Measurements from ENCODE around the gene MRPL38. TPM values are rescaled to one million over a fixed set of nuclear protein-coding genes. Genes with fewer than 3 reads are reported as not detected.

Gene MRPL38
- total RNA-seq, 1 experiment from 2014 or later: 127 TPM

- Histone ChIP-seq H3K9me3 (ENCODE audit: insufficient read depth, low read depth) (no peaks in the 10 kb centered on the region), H2AFZ (no peak overlapping the region), H3K79me2 (ENCODE audit: low read depth) (no peaks in the 10 kb centered on the region), H3K4me1 (replicated peaks; ENCODE audit: insufficient read depth) (no peaks in the 10 kb centered on the region), H3K36me3 (ENCODE audit: low read depth) (no peaks in the 10 kb centered on the region), H3K27me3 (ENCODE audit: insufficient read depth, low read depth) (no peaks in the 10 kb centered on the region), H3K9me2 (ENCODE audit: insufficient read depth) (no peaks in the 10 kb centered on the region), H3K27ac (no peak overlapping the region), H3K4me2 (no peak overlapping the region), H4K20me1 (ENCODE audit: insufficient read depth) (no peaks in the 10 kb centered on the region), H3F3A (ENCODE audit: insufficient read depth, low read depth) (peaks cover 17% of the 10 kb centered on the region), H3K4me3 (no peak overlapping the region)
- CTCF ChIA-PET: interaction anchor here (0.5 kb wide), 1 partner anchor 389 kb away, joined by 5 read pairs; no protein-coding TSS in a partner anchor
- BruUV-seq (replicated peaks): no TSS peak
- intact Hi-C loops (cut with micrococcal nuclease; ENCODE audit: unreplicated experiment): no loop called here
- TF ChIP-seq CTCF (conservative IDR thresholded peaks at IDR 0.05) (no peak), EZH2 (IDR thresholded peaks at IDR 0.05; ENCODE audit: low read depth) (no peak)
- POLR2A ChIA-PET (ENCODE audit: unreplicated experiment): no interaction called here
- no peak for DNase-seq
Observed at GRCh38 chr17:75910699-75911098, 6.0 kb upstream of the MRPL38 start.

- ChIA-PET POLR2A (ENCODE audit: unreplicated experiment) (interaction anchor here (0.6 to 0.7 kb wide), 2 partner anchors 29 to 235 kb away, joined by 3 read pairs; no protein-coding TSS in a partner anchor), CTCF (no interaction called here)
- H3K36me3 ChIP-seq (ENCODE audit: low read depth): no peaks in the 10 kb centered on the region
- no peaks in the 10 kb centered on the region for H3K9me2 ChIP-seq (ENCODE audit: insufficient read depth)
- H3K4me1 ChIP-seq (replicated peaks; ENCODE audit: insufficient read depth): no peaks in the 10 kb centered on the region
- DNase-seq: no peak
- no peaks in the 10 kb centered on the region for H4K20me1 ChIP-seq (ENCODE audit: insufficient read depth)
- no TSS peak for BruUV-seq (replicated peaks)
- H3K79me2 ChIP-seq (ENCODE audit: low read depth): no peaks in the 10 kb centered on the region
- H3K4me3 ChIP-seq: no peak overlapping the region
- TF ChIP-seq CTCF (conservative IDR thresholded peaks at IDR 0.05) (no peak), EZH2 (IDR thresholded peaks at IDR 0.05; ENCODE audit: low read depth) (no peak)
- H3K27me3 ChIP-seq (ENCODE audit: insufficient read depth, low read depth): no peaks in the 10 kb centered on the region
- H2AFZ ChIP-seq: no peak overlapping the region
- intact Hi-C loops (cut with micrococcal nuclease; ENCODE audit: unreplicated experiment): loop anchor here (5.0 to 10.0 kb wide), 4 partner anchors 195 to 392 kb away; partner anchors contain the start of gene EXOC7
- H3K4me2 ChIP-seq: no peak overlapping the region
- no peak overlapping the region for H3K27ac ChIP-seq
- H3F3A ChIP-seq (ENCODE audit: insufficient read depth, low read depth): peaks cover 17% of the 10 kb centered on the region
- no peaks in the 10 kb centered on the region for H3K9me3 ChIP-seq (ENCODE audit: insufficient read depth, low read depth)
Observed at GRCh38 chr17:75909812-75910274, 5.2 kb upstream of the MRPL38 start.

- Histone ChIP-seq H3K4me2 (no peak overlapping the region), H3K27ac (no peak overlapping the region), H3K36me3 (ENCODE audit: low read depth) (no peaks in the 10 kb centered on the region), H3K79me2 (ENCODE audit: low read depth) (peaks cover 2% of the 10 kb centered on the region), H3K9me2 (ENCODE audit: insufficient read depth) (no peaks in the 10 kb centered on the region), H3K9me3 (ENCODE audit: insufficient read depth, low read depth) (no peaks in the 10 kb centered on the region), H3K4me1 (replicated peaks; ENCODE audit: insufficient read depth) (no peaks in the 10 kb centered on the region), H4K20me1 (ENCODE audit: insufficient read depth) (no peaks in the 10 kb centered on the region), H3F3A (ENCODE audit: insufficient read depth, low read depth) (peaks cover 19% of the 10 kb centered on the region), H3K27me3 (ENCODE audit: insufficient read depth, low read depth) (no peaks in the 10 kb centered on the region), H2AFZ (no peak overlapping the region), H3K4me3 (no peak overlapping the region)
- BruUV-seq (replicated peaks): no TSS peak
- intact Hi-C loops (cut with micrococcal nuclease; ENCODE audit: unreplicated experiment): loop anchor here (5.0 to 10.0 kb wide), 4 partner anchors 196 to 393 kb away; partner anchors contain the start of gene EXOC7
- DNase-seq: no peak
- no peak for TF ChIP-seq EZH2 (IDR thresholded peaks at IDR 0.05; ENCODE audit: low read depth)
- TF ChIP-seq CTCF (conservative IDR thresholded peaks at IDR 0.05): no peak
- ChIA-PET CTCF (interaction anchor here (0.6 kb wide), 1 partner anchor 429 kb away, joined by 3 read pairs; no protein-coding TSS in a partner anchor), POLR2A (ENCODE audit: unreplicated experiment) (interaction anchor here (0.6 to 0.7 kb wide), 2 partner anchors 28 to 234 kb away, joined by 3 read pairs; no protein-coding TSS in a partner anchor)
Observed at GRCh38 chr17:75909051-75909811, 4.5 kb upstream of the MRPL38 start.

Data from PC-9 (cell line).